ENCODE measurements around the gene TBC1D2B.

Gene TBC1D2B

DNA sequence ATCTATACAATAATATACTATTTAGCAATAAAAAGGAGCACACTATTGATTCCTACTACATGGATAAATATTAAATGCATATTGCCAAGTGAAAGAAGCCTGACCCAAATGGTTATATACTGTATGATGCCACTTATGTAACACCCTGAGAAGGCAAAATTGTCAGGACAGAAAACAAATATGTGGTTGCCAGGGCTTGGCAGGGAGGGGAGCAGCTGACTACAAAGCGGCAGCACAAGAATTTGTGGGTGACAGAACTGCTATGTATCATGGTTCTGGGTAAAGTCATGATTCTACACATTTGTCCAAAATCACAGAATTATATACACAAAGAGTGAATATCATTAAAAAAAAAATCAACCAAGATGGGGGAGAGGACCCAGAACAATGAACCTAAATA is 22.5 kb downstream of the TBC1D2B start:
- DNase-seq (ENCODE audit: low read depth): no peak

GRCh38 chr15:78054518-78054917 is 23.0 kb downstream of the TBC1D2B start:
- DNase-seq (ENCODE audit: low read depth): no peak

DNA sequence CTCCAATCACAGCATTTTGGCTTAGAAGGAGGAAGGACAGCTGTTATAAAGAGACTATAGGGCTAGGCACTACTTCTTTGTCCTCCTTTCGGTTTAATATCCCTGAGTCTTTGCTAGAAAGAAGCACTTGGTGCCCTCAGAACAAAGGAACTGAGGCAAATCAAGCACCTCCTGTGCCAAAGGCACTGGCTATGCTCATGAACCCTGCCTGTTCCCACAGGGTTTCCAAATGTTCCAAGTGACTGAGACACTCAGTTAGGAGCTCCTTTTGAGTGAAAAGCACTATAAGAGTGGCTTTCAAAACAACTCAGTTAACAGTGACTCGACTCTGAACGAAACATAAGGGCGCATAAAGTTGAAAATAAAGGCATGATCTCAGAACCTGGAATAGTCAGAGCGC is 25.0 kb downstream of the TBC1D2B start:
- no peak for DNase-seq (ENCODE audit: low read depth)

DNA sequence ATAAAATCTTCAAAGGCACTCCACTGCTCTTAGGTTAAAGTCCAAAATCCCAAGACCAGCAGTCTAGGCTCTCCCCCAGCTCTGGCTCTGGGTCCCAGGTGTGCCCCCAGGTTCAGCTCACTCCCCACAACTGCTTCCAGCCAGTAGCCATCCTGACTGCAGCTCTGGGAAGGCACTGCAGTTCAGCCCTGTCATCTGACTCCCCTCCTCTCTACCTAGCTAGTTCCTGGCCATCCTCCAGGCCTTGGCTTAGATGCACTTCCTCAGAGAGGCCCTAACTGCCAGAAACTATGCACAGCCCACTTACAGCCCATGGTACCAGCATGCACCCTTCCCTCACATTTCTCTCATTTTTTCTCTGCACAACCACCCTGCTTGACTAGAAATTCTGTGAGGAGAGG is 25.5 kb downstream of the TBC1D2B start:
- no peak for DNase-seq (ENCODE audit: low read depth)

DNA sequence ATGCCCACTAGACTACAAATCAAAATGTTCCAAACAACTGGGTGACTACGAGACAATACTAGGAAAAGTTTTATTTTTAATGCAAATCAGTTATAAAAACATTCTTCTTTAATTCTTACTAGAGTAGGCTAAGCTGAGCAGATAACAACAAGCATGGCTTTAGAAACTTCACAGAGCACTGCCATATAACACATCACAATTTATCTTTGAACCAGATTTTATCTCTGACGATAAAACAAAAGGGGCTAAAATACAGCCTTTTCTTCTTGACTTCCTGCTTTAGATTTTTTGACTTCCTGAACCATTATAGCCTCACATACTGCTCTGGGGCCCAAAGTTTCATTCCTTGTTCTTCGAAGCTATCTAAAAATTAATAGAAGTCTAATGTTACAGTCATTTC is 25.9 kb downstream of the TBC1D2B start:
- no peak for DNase-seq (ENCODE audit: low read depth)

- no peak for DNase-seq (ENCODE audit: low read depth)
These were observed 26.7 kb downstream of the TBC1D2B start for GRCh38 chr15:78050826-78051225.

GRCh38 chr15:78050441-78050809 is 27.1 kb downstream of the TBC1D2B start:
- no peak for DNase-seq (ENCODE audit: low read depth)

DNA sequence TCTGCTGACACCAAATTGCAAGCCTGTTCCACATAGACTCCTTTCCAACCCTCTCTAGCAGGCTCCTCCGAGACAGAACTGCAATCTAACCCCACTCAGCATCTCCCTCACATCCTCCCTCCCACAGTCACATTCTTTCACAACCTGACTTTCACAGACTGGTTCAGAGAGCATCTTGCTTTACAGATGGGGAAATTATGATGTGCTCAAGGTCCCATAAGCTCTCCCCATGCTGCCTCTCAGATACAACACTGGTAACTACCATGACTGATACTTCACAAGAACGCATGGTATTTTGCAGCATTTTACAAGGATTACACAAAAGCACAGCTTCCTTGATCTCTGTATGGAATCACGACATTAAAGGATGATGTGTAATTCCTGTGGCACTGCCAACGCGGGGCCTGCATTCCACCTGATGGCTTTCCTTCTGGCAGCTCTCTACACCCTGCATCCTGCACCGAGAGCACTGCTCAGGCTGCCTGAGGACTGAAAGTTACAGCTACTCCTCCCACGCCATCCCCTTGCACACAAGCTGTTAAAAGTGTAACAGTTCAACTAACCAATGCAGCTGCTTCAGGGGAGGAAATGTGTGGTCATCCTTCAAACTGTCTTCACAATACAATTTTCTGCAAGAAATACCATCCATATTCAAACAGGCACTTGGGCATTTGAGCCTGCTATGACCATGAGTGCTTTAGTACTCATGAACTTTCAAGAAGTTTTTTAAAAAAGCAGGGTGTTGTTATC is 27.6 kb downstream of the TBC1D2B start:
- DNase-seq (ENCODE audit: low read depth): no peak

GRCh38 chr15:78048628-78048920 is 28.9 kb downstream of the TBC1D2B start:
- no peak for DNase-seq (ENCODE audit: low read depth)

- no peak for DNase-seq (ENCODE audit: low read depth)
These were observed 29.5 kb downstream of the TBC1D2B start for GRCh38 chr15:78047761-78048627.

DNA sequence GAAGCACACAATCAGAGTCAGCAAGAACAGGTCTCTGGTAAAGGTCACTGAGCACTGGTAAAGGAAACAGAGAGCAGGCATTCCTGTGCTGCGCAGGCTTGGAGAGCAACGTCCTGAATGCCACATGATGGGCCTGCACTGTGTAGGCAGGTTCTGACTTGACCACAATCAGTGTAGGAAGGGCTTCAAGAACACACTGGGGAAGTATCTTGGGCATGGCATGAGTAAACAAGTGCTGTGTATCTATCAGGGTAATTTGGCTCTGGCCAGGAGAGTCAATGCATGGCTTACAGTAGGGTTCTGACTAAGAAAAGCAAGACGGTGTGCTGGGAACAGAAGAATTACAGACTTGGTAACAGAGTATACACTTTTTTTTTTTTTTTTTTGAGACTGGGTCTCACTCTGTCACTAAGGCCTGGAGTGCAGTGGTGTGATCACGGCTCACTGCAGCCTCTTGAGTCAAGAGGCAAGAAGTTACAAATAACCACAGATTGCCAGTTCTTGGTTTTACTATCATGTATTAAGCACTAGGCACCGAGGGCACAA is 30.6 kb downstream of the TBC1D2B start:
- DNase-seq (ENCODE audit: low read depth): no peak

GRCh38 chr15:78045189-78045588 is 32.3 kb downstream of the TBC1D2B start:
- no peak for DNase-seq (ENCODE audit: low read depth)

- no peak for DNase-seq (ENCODE audit: low read depth)
These were observed 32.9 kb downstream of the TBC1D2B start for GRCh38 chr15:78044407-78045155.

GRCh38 chr15:78041946-78042345 is 35.6 kb downstream of the TBC1D2B start:
- no peak for DNase-seq (ENCODE audit: low read depth)

- no peak for DNase-seq (ENCODE audit: low read depth)
These were observed 36.8 kb downstream of the TBC1D2B start for GRCh38 chr15:78040653-78041244.

DNA sequence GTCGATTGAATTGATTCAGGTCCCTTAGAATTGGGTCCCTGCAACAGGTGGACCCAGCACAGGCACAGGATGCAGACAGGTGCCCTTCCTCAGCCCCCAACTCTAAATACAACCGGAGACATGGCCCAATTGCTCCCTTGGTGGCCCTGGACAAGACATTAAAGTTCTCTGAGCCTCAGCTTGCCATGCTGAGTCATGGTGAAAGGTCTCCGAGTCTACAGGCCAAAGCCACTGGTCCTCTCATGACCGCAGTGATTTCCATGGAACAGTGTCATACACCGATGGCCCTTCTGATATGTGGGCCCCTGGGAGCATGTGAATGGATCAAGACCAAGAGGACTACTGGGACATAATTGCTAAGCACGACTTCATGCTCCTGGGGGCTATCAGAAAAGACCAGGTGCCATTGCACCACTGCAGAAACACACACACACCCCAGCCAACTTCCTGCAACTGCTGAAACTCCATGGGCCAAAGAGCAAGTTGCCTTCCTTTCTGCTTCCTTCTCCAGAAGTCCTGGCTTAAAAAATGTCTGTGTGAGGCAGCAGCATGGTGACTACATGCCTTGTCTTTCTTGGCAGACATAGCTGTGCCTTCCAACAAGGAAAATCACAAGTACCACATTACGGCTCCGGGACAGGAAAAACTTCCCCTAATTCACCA is 38.8 kb downstream of the TBC1D2B start:
- no peak for DNase-seq (ENCODE audit: low read depth)

- DNase-seq (ENCODE audit: low read depth): no peak
These were observed 39.7 kb downstream of the TBC1D2B start for GRCh38 chr15:78037779-78038305.

- no peak for DNase-seq (ENCODE audit: low read depth)
These were observed 40.2 kb downstream of the TBC1D2B start for GRCh38 chr15:78037328-78037727.

- DNase-seq (ENCODE audit: low read depth): no peak
These were observed 41.5 kb downstream of the TBC1D2B start for GRCh38 chr15:78035861-78036476.

DNA sequence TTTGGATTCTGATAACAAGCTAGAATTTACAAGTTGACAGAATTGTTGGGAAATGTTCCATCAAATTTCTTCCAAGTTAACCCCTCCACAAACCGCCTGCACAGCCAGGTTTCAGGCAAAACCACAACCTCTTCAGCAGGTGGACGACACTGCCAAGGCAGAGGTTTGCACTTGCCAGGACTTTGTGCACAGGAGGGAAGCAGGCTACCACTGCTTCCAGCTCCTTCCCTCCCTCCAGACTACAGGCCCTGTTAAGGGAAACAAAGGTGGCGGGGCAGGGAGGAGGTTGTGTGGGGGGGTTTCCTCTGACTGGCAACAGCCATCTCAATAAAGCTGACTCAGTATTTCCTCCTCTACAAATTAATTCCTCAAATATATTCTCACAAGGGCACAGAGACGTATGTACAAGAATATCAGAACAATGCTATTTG is 42.2 kb downstream of the TBC1D2B start:
- no peak for DNase-seq (ENCODE audit: low read depth)

Data from stimulated activated CD8-positive, alpha-beta memory T cell treated with anti-CD3 and anti-CD28 coated beads, Interleukin-15, amount 100 ng/mL, for 1 hour (primary cell).